Measurements from ENCODE around the gene SEMA3B.

- TF ChIP-seq ZNF529 (tag by site-specific recombination; IDR thresholded peaks at IDR 0.05; ENCODE audit: insufficient replicate concordance) (no peak), TCF7L2 (IDR thresholded peaks at IDR 0.05; ENCODE audit: borderline replicate concordance, low read depth, low read length) (no peak), KLF7 (tag by site-specific recombination; IDR thresholded peaks at IDR 0.05; ENCODE audit: borderline replicate concordance) (no peak), ZFP37 (tag by site-specific recombination; IDR thresholded peaks at IDR 0.05) (no peak), ZNF707 (tag by site-specific recombination; IDR thresholded peaks at IDR 0.05) (no peak), ZNF335 (tag by site-specific recombination; conservative IDR thresholded peaks at IDR 0.05) (no peak), MYNN (tag by site-specific recombination; IDR thresholded peaks at IDR 0.05; ENCODE audit: borderline replicate concordance) (no peak), ZNF416 (tag by site-specific recombination; IDR thresholded peaks at IDR 0.05) (no peak), ZNF274 (IDR thresholded peaks at IDR 0.05; ENCODE audit: low read length) (no peak), ZNF274 (tag by site-specific recombination; IDR thresholded peaks at IDR 0.05; ENCODE audit: borderline replicate concordance) (no peak), ZNF24 (tag by site-specific recombination; IDR thresholded peaks at IDR 0.05) (no peak)
- TF ChIP-seq, protein P1, sequence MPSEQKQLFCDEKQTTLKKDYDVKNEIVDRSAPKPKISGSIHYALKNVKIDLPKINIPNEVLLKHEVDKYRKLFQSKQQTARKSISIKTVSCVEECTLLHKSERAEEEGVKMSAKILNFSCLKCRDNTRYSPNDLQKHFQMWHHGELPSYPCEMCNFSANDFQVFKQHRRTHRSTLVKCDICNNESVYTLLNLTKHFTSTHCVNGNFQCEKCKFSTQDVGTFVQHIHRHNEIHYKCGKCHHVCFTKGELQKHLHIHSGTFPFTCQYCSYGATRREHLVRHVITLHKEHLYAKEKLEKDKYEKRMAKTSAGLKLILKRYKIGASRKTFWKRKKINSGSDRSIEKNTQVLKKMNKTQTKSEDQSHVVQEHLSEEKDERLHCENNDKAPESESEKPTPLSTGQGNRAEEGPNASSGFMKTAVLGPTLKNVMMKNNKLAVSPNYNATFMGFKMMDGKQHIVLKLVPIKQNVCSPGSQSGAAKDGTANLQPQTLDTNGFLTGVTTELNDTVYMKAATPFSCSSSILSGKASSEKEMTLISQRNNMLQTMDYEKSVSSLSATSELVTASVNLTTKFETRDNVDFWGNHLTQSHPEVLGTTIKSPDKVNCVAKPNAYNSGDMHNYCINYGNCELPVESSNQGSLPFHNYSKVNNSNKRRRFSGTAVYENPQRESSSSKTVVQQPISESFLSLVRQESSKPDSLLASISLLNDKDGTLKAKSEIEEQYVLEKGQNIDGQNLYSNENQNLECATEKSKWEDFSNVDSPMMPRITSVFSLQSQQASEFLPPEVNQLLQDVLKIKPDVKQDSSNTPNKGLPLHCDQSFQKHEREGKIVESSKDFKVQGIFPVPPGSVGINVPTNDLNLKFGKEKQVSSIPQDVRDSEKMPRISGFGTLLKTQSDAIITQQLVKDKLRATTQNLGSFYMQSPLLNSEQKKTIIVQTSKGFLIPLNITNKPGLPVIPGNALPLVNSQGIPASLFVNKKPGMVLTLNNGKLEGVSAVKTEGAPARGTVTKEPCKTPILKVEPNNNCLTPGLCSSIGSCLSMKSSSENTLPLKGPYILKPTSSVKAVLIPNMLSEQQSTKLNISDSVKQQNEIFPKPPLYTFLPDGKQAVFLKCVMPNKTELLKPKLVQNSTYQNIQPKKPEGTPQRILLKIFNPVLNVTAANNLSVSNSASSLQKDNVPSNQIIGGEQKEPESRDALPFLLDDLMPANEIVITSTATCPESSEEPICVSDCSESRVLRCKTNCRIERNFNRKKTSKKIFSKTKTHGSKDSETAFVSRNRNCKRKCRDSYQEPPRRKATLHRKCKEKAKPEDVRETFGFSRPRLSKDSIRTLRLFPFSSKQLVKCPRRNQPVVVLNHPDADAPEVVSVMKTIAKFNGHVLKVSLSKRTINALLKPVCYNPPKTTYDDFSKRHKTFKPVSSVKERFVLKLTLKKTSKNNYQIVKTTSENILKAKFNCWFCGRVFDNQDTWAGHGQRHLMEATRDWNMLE (tag by site-specific recombination; conservative IDR thresholded peaks at IDR 0.05; ENCODE audit: low read depth) = no peak
Measured at GRCh38 chr3:50323092-50323600, 54.2 kb downstream of the SEMA3B start.
